ENCODE measurements around the gene UBE4B. TPM values are rescaled to one million over a fixed set of nuclear protein-coding genes. Genes with fewer than 3 reads are reported as not detected.
"Not testable (repeated sequence)": the region's sequence is repeated elsewhere in the genome, so short reads cannot be mapped to it uniquely, and the experiment has no call there.

UBE4B gene
- total RNA-seq, 1 experiment from 2014 or later: 54.7 TPM

GRCh38 chr1:10014016-10014415 is 18.7 kb upstream of the UBE4B start:
- Histone ChIP-seq H3K27me3 (ENCODE audit: control insufficient read depth, insufficient read depth, low read length) (no peaks in the 10 kb centered on the region), H3K36me3 (ENCODE audit: control insufficient read depth, insufficient read depth, low read length) (no peaks in the 10 kb centered on the region), H3K27ac (ENCODE audit: low read length) (no peak overlapping the region), H3K4me3 (ENCODE audit: low read depth in 2 of 2, low read length in 2 of 2) (no peak overlapping the region), H3K9me3 (ENCODE audit: control insufficient read depth, insufficient read depth, low read depth, low read length) (no peaks in the 10 kb centered on the region), H3K4me1 (ENCODE audit: control insufficient read depth, insufficient read depth, low read length) (no peaks in the 10 kb centered on the region)
- intact Hi-C loops (cut with micrococcal nuclease; ENCODE audit: unreplicated experiment) (no loop called here), in situ Hi-C loops (cut with HindIII; ENCODE audit: low pct_unique_long_range_greater_than_20kb, low sequenced_read_pairs) (no loop called here)
- no peak for DNase-seq (ENCODE audit: low read depth, low spot score)
- ChIA-PET CTCF (no interaction called here), POLR2A (no interaction called here)
- no TSS peak for BruUV-seq (replicated peaks)
- TF ChIP-seq TCF7L2 (IDR thresholded peaks at IDR 0.05; ENCODE audit: low read depth, low read length): no peak
- no peak for ATAC-seq

GRCh38 chr1:10019561-10019960 is 13.2 kb upstream of the UBE4B start:
- in situ Hi-C loops (cut with HindIII; ENCODE audit: low pct_unique_long_range_greater_than_20kb, low sequenced_read_pairs) (no loop called here), intact Hi-C loops (cut with micrococcal nuclease; ENCODE audit: unreplicated experiment) (no loop called here)
- ChIA-PET POLR2A (no interaction called here), CTCF (no interaction called here)
- DNase-seq (ENCODE audit: low read depth, low spot score): no peak
- Histone ChIP-seq H3K27me3 (ENCODE audit: control insufficient read depth, insufficient read depth, low read length) (no peaks in the 10 kb centered on the region), H3K4me1 (ENCODE audit: control insufficient read depth, insufficient read depth, low read length) (no peaks in the 10 kb centered on the region), H3K4me3 (ENCODE audit: low read depth in 2 of 2, low read length in 2 of 2) (no peak overlapping the region), H3K9me3 (ENCODE audit: control insufficient read depth, insufficient read depth, low read depth, low read length) (no peaks in the 10 kb centered on the region), H3K27ac (ENCODE audit: low read length) (no peak overlapping the region), H3K36me3 (ENCODE audit: control insufficient read depth, insufficient read depth, low read length) (no peaks in the 10 kb centered on the region)
- BruUV-seq (replicated peaks): no TSS peak
- no peak for ATAC-seq
- TF ChIP-seq, protein P1, sequence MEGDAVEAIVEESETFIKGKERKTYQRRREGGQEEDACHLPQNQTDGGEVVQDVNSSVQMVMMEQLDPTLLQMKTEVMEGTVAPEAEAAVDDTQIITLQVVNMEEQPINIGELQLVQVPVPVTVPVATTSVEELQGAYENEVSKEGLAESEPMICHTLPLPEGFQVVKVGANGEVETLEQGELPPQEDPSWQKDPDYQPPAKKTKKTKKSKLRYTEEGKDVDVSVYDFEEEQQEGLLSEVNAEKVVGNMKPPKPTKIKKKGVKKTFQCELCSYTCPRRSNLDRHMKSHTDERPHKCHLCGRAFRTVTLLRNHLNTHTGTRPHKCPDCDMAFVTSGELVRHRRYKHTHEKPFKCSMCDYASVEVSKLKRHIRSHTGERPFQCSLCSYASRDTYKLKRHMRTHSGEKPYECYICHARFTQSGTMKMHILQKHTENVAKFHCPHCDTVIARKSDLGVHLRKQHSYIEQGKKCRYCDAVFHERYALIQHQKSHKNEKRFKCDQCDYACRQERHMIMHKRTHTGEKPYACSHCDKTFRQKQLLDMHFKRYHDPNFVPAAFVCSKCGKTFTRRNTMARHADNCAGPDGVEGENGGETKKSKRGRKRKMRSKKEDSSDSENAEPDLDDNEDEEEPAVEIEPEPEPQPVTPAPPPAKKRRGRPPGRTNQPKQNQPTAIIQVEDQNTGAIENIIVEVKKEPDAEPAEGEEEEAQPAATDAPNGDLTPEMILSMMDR (IDR thresholded peaks at IDR 0.05): no peak
- no peak for TF ChIP-seq POLR2AphosphoS5 (IDR thresholded peaks at IDR 0.05; ENCODE audit: low read depth, low read length)
- TF ChIP-seq SIN3A (IDR thresholded peaks at IDR 0.05; ENCODE audit: borderline replicate concordance, insufficient read depth, low read depth, low read length): no peak

DNA sequence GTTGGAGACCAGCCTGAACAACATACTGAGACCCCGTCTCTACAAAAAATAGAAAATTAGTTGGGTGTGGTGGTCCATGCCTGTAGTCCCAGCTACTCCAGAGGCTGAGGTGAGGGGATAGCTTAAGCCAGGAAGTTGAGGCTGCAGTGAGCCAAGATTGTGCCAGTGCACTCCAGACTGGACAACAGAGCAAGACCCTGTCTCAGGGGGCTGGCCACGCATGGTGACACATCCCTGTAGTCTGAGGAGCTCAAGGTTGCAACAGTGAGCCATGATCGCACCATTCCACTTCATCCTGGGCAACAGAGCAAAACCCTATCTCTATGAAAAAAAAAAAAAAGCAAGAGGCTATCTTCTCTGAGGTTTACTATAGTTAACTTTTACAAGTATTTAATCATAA is 12.7 kb upstream of the UBE4B start:
- TF ChIP-seq TCF7L2 (IDR thresholded peaks at IDR 0.05; ENCODE audit: low read depth, low read length) (no peak), SIN3A (IDR thresholded peaks at IDR 0.05; ENCODE audit: borderline replicate concordance, insufficient read depth, low read depth, low read length) (no peak), POLR2AphosphoS5 (IDR thresholded peaks at IDR 0.05; ENCODE audit: low read depth, low read length) (no peak), REST (IDR thresholded peaks at IDR 0.05; ENCODE audit: insufficient read depth in 1 of 2, low read depth in 2 of 2, low read length in 1 of 2) (no peak)
- TF ChIP-seq, protein P1 (IDR thresholded peaks at IDR 0.05): no peak
- Histone ChIP-seq H3K27me3 (ENCODE audit: control insufficient read depth, insufficient read depth, low read length) (no peaks in the 10 kb centered on the region), H3K36me3 (ENCODE audit: control insufficient read depth, insufficient read depth, low read length) (no peaks in the 10 kb centered on the region), H3K27ac (ENCODE audit: low read length) (no peak overlapping the region), H3K9me3 (ENCODE audit: control insufficient read depth, insufficient read depth, low read depth, low read length) (no peaks in the 10 kb centered on the region), H3K4me3 (ENCODE audit: low read depth in 2 of 2, low read length in 2 of 2) (no peak overlapping the region), H3K4me1 (ENCODE audit: control insufficient read depth, insufficient read depth, low read length) (no peaks in the 10 kb centered on the region)
- in situ Hi-C loops (cut with HindIII; ENCODE audit: low pct_unique_long_range_greater_than_20kb, low sequenced_read_pairs): no loop called here
- no TSS peak for BruUV-seq (replicated peaks)
- ChIA-PET CTCF (no interaction called here), POLR2A (no interaction called here)
- intact Hi-C loops (cut with micrococcal nuclease; ENCODE audit: unreplicated experiment): no loop called here
- no peak for ATAC-seq
- no peak for DNase-seq (ENCODE audit: low read depth, low spot score)

GRCh38 chr1:10020678-10021077 is 12.1 kb upstream of the UBE4B start:
- ATAC-seq; POLR2A ChIA-PET; DNase-seq (ENCODE audit: low read depth, low spot score); BruUV-seq (replicated peaks); H3K27me3 ChIP-seq (ENCODE audit: control insufficient read depth, insufficient read depth, low read length); intact Hi-C loops (cut with micrococcal nuclease; ENCODE audit: unreplicated experiment); H3K4me1 ChIP-seq (ENCODE audit: control insufficient read depth, insufficient read depth, low read length); H3K9me3 ChIP-seq (ENCODE audit: control insufficient read depth, insufficient read depth, low read depth, low read length); H3K4me3 ChIP-seq (ENCODE audit: low read depth in 2 of 2, low read length in 2 of 2); CTCF ChIA-PET; in situ Hi-C loops (cut with HindIII; ENCODE audit: low pct_unique_long_range_greater_than_20kb, low sequenced_read_pairs); H3K36me3 ChIP-seq (ENCODE audit: control insufficient read depth, insufficient read depth, low read length); H3K27ac ChIP-seq (ENCODE audit: low read length): not testable (repeated sequence)

- H3K4me3 ChIP-seq (ENCODE audit: low read depth in 2 of 2, low read length in 2 of 2); DNase-seq (ENCODE audit: low read depth, low spot score); H3K27me3 ChIP-seq (ENCODE audit: control insufficient read depth, insufficient read depth, low read length); POLR2A ChIA-PET; H3K9me3 ChIP-seq (ENCODE audit: control insufficient read depth, insufficient read depth, low read depth, low read length); H3K27ac ChIP-seq (ENCODE audit: low read length); BruUV-seq (replicated peaks); H3K36me3 ChIP-seq (ENCODE audit: control insufficient read depth, insufficient read depth, low read length); ATAC-seq; intact Hi-C loops (cut with micrococcal nuclease; ENCODE audit: unreplicated experiment); H3K4me1 ChIP-seq (ENCODE audit: control insufficient read depth, insufficient read depth, low read length); CTCF ChIA-PET; in situ Hi-C loops (cut with HindIII; ENCODE audit: low pct_unique_long_range_greater_than_20kb, low sequenced_read_pairs): not testable (repeated sequence)
Observed at GRCh38 chr1:10021992-10022391, 10.8 kb upstream of the UBE4B start.
